Ovary (tissue), 3 donors: ENCODE measurements around the gene PRRT3.

ENCODE experiments used
- CTCF ChIP-seq, 3 donors: fragments of 450-650 bp in 2 of 3; fragments of 200-600 bp in 1 of 3; IDR thresholded peaks; one replicate each; pipeline versions ENCODE4 v1.5.1 to v1.8.0; 2016 to 2022; ENCODE audit warnings: antibody characterized with exemption in 3 of 3, mild to moderate bottlenecking in 1 of 3
- EP300 ChIP-seq: sonication (generic); formaldehyde crosslinking; IDR thresholded peaks from one replicate; pipeline ENCODE4 v1.6.1; 2017; ENCODE audit warnings: antibody characterized with exemption
- POLR2A ChIP-seq: fragments of 450-650 bp; IDR thresholded peaks from one replicate; pipeline ENCODE4 v1.6.1; 2017; ENCODE audit warnings: antibody characterized with exemption, mild to moderate bottlenecking, moderate library complexity
- donor health status: DM: no; HTN: no; CAD: no.

- no peak for TF ChIP-seq POLR2A
- no peak for TF ChIP-seq CTCF (IDR thresholded peaks at IDR 0.05)
- TF ChIP-seq EP300 = no peak
Measured at GRCh38 chr3:9928158-9928557, 24.1 kb downstream of the PRRT3 start.
